HG03060 (cell line): ENCODE data around the gene BRINP2.
"Not testable (repeated sequence)": the region's sequence is repeated elsewhere in the genome, so short reads cannot be mapped to it uniquely, and the experiment has no call there.

Experiments
- ATAC-seq: cut with Tn5 transposase; IDR thresholded peaks from one replicate; pipeline ENCODE4 v1.9.1; 2021; ENCODE audit warnings: low read depth, moderate number of reproducible peaks; ENCODE audit not compliant: unreplicated experiment

Gene BRINP2

DNA sequence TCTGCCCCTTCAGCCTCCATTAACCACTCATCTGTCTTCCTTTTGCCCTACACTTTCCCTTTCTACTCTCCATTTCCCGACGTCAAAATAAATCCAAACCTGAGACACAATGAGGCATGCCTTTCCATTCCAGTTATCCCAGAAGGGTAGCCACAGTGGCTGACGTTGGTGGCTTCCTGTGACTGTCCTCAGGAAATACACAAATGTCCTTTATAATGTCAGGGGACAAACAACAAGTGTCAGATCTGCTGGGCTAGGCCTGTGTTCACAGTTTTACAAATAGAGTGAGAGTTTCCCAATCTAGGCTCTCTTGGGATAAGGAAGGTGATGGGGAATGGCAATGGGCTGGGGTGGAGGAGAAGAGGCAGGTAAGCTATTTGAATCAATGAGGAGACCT is 135.3 kb downstream of the BRINP2 start:
- no peak for ATAC-seq

DNA sequence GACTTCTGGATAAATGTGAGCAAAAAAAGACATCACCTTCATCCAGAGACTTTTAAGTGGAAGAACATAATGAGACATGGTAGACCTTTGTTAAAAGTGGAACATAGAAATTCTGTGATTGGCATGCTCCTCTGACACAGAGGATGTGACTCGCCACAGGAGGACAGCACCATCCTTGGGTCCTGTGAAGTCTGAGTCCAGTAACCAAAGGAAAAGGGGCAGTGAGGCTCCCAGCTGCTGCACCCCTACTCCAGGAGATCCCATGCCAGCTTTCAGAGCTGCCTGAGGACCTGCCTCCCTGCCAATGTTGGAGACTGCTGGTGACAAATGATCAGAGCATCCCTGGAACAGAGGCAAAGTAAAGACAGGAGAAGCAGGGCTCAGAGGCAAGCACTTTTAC is 136.2 kb downstream of the BRINP2 start:
- ATAC-seq = no peak

DNA sequence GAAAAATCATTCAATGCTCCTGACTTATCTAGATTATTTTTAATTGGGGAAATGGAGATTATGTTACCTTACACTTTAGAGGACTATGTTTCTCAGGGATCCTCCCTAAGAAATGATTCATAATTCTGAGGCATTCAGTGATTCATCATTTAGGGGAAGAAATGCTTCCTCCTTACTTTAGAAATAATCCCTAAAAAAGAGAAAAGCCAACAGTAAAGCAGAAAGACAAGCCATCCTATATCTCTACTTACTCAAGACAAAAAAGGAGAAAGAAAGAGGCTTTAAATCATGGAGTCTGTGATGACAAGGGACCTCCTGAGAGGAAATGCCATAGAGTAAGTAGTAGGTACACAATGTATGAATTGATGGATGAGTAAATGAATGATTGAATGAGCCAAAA is 137.0 kb downstream of the BRINP2 start:
- no peak for ATAC-seq

DNA sequence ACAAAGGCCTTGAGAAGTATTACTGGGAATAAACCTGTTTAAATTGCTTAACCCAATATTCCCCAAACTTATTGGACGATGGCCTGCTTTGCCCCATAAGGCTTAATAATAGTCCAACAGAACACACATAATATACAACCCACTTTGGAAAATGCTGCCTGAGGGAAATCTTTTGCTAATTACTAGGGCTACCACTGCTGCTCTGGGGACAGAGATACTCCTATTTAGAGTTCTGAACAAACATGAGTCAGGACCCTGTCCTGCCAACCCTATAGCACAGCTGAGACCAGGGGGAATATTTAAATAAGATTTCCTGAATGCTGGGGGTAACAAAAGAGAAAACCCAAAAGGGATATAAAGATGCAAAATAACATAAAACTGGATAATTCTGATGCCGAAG is 139.1 kb downstream of the BRINP2 start:
- no peak for ATAC-seq

DNA sequence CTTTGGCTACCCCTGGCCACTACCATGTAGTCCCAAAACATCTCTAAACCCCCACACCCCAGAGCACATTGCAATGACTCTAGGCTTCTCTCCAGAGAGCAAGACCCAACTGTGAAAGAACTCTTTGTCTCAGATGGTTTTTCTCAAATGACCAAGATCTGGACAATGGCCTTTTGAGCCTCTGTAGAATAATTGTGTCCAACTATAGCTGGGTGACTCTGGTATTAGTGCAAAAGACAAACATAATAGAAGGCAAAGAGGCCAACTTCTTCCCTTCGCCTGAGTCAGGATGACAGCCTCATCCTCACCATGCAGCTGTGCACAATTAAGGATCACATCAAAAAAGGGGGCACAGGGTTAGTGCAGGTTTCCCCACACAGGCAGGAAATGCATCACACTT is 139.6 kb downstream of the BRINP2 start:
- ATAC-seq = no peak

DNA sequence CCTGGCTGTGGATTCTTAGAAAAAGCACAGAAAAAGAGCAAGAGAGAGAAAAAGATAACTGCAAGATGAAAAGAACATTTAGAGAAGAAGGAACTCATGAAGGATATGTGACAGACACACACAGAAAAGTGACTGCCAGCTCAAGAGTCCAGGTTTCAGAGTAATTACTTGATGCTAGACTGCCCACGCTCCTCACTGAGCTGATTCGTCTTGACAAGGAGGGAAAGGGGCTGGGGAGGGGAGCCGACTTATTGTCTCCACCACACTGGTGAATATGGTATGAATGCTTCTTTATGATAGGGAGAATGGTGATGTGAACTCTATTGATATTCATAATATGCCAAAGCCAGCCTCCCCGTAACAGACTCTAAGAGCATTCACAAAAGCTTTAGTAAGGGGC is 140.4 kb downstream of the BRINP2 start:
- ATAC-seq = no peak

DNA sequence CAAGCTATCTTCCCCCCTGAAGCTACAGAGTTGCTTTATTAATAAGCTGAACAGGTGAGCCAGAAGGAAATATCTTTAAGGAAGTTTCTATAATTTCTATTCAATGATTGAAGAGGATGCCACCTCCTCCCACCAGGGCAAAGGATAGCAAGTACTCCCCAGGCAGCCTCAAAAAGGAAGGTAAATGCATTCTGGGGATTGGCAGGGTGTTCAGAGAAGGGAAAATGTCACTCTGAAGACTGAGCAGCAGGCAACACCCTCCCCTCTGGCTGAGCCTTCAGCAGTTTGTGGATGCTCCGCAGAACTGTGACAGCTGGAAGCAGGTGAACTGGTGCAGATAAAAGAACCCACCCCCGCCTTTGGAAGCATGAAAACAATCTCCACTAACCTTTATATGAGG is 140.8 kb downstream of the BRINP2 start:
- ATAC-seq = no peak

DNA sequence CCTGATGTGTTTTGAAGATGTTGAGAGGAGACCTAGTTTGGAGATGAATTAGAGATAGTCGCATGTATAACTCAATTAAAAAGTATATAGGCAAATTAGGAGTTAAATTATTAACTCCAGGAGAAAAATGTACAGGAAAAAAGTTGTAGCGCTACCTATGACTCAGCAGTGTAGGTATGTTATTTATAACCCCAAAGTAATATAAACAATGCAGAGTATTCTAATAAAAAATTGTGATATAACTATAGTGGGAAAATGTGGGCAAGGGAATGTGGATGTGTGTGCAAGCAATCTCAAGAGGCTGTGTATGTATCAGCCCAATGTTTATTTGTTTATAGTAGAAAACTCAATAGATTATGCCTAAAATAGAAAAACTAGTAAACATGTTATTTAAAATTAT is 144.5 kb downstream of the BRINP2 start:
- ATAC-seq = no peak

DNA sequence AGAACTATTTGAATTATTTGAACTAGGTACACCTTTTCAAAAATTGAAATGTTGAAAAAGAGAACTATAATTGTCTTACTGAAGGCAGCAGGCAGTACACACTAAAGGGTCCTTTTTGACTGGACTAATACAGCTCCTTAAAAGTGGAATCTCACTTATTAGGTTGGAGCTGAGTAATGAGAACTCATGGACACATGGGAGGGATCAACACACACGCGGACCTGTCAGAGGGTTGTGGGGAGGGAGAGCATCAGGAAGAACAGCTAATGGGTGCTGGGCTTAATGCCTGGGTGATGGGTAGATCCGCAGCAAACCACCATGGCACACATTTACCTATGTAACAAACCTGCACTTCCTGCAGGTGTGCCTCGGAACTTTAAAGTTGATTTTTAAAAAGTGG is 145.0 kb downstream of the BRINP2 start:
- ATAC-seq = no peak

DNA sequence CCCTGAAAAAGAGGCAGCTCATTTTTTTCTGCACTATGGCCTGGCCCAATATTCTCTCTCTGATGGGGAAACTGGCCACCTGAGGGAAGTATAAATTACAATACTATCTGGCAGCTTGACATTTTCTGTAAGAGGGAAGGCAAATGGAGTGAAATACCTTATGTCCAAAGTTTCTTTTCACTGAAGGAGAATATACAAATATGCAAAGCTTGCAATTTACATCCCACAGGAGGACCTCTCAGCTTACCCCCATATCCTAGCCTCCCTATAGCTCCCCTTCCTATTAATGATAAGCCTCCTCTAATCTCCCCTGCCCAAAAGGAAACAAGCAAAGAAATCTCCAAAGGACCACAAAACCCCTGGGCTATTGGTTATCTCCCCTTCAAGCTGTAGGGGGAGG is 150.7 kb downstream of the BRINP2 start:
- not testable (repeated sequence) for ATAC-seq

DNA sequence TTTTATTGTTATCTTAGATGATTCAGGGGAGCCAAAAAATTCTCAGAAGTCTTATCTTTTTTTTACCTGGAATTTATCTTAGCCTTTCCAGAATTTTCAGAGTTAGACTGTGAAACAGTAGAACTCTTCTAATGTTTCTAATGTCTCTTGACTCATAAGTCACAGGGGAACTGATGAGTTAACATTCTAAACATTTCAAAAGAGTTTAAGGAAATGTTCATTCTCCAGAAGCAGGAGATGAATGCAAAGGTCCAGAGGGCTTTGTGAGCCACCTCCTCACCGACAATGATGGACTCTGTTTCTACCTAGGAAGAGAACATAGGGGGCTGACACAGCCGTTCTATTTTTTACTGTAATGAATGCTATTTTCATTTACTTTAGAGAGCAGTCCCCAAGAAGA is 157.5 kb downstream of the BRINP2 start:
- ATAC-seq = no peak

DNA sequence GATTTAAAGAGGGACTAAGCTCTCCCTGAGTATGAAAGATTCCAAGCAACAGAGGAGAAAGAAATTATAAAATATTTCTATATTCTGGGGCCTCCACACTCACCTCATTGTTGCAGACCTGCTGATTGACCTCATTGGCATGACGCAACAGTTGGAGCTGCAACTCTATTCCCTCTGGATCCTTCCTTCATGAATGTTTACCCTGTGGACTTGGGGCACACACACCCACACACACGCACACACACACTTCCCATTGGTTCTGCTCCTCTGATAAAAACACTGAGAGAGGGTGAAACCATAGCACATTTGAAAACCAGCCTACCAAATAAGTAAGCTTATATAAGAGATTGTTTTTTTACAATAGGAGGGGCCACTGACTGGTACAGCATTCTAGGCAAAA is 159.1 kb downstream of the BRINP2 start:
- no peak for ATAC-seq
